Measurements from ENCODE around the gene SPTLC2. TPM values are rescaled to one million over a fixed set of nuclear protein-coding genes. Genes with fewer than 3 reads are reported as not detected.

Gene SPTLC2
- total and polyA plus RNA-seq, 2 of the 13 experiments (the other 11 are each of a cell fraction or from before 2014, with no cell fraction given), result 17.4 to 17.5 TPM

DNA sequence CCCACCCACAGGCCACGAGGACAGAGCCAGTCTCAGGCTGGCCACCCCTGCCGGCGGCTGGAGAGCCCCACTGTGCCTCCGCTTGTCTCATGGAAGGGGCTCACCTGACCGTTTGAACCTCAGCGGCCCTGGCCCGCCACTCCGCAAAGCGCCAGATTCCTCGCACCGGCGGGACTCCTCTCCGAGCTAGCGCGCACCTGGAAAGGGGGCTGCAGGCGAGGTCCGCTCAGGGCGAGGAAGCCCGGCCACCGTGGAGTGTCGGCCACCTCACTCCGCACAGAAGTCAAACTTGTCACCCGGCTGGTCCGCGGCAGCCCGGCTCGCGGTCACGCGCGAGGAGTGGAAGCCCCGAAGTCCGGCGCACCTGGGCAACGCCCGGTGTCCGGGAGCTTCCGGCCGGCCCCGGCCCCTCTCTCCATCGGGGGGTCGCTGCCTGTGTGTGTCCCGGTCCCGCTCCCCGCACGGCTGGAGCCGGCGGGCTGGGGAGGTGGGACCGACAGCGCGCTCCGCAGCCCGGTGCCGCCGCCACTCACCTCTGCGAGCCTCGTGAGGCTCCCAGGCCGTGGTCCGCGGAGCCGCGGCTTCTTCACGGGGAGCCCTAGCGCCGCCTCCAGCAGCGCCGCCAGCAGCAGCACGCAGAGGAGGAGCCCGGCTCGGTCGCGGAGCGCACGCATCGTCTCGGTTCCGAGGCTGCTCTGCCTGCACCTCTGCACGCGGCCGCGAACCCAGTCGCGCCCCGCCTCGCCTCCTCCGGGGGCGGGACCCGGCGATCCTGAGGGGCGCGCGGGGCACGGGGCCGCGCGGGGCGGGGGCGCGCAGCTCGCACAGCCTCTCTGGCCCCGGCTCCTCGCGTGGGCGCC lies 118.1 kb downstream of the SPTLC2 start, which contains the start of gene ISM2 (continued):
- TF ChIP-seq ZNF614 (CRISPR knock-in tag; IDR thresholded peaks at IDR 0.05; ENCODE audit: borderline replicate concordance) (no peak), NR2F2 (IDR thresholded peaks at IDR 0.05; ENCODE audit: borderline replicate concordance, low read depth) (no peak), ARID2 (CRISPR knock-in tag; IDR thresholded peaks at IDR 0.05; ENCODE audit: borderline replicate concordance) (peak; percentile 67; the same call in 1 of the 2 replicates), CENPT (CRISPR knock-in tag; IDR thresholded peaks at IDR 0.05; ENCODE audit: low read depth) (0 out of 2 replicates have a peak, but pooled peaks have one; percentile 43), NCOA1 (CRISPR knock-in tag; IDR thresholded peaks at IDR 0.05) (no peak), SRY (CRISPR knock-in tag; IDR thresholded peaks at IDR 0.05) (0 out of 2 replicates have a peak, but pooled peaks have one; percentile 75), ZNF180 (CRISPR knock-in tag; IDR thresholded peaks at IDR 0.05; ENCODE audit: borderline replicate concordance, low read depth) (no peak), MAFG (CRISPR knock-in tag; IDR thresholded peaks at IDR 0.05) (no peak), ZNF329 (CRISPR knock-in tag; IDR thresholded peaks at IDR 0.05; ENCODE audit: low read depth) (peak; percentile 99), CEBPG (CRISPR knock-in tag; IDR thresholded peaks at IDR 0.05) (no peak), ZNF709 (CRISPR knock-in tag; IDR thresholded peaks at IDR 0.05) (no peak; the same call in 1 of the 2 replicates)
- TF ChIP-seq, protein P1, sequence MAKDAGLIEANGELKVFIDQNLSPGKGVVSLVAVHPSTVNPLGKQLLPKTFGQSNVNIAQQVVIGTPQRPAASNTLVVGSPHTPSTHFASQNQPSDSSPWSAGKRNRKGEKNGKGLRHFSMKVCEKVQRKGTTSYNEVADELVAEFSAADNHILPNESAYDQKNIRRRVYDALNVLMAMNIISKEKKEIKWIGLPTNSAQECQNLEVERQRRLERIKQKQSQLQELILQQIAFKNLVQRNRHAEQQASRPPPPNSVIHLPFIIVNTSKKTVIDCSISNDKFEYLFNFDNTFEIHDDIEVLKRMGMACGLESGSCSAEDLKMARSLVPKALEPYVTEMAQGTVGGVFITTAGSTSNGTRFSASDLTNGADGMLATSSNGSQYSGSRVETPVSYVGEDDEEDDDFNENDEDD (CRISPR knock-in tag; IDR thresholded peaks at IDR 0.05; ENCODE audit: borderline replicate concordance), result peak; percentile 68
- TF ChIP-seq, protein P2, sequence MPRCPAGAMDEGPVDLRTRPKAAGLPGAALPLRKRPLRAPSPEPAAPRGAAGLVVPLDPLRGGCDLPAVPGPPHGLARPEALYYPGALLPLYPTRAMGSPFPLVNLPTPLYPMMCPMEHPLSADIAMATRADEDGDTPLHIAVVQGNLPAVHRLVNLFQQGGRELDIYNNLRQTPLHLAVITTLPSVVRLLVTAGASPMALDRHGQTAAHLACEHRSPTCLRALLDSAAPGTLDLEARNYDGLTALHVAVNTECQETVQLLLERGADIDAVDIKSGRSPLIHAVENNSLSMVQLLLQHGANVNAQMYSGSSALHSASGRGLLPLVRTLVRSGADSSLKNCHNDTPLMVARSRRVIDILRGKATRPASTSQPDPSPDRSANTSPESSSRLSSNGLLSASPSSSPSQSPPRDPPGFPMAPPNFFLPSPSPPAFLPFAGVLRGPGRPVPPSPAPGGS (CRISPR knock-in tag; IDR thresholded peaks at IDR 0.05), result peak; percentile 98
